ENCODE results near the gene RNF214. TPM values are rescaled to one million over a fixed set of nuclear protein-coding genes. Genes with fewer than 3 reads are reported as not detected.

RNF214 gene
- total RNA-seq, 2 donors from 2014 or later = 10.2 to 12.5 TPM

DNA sequence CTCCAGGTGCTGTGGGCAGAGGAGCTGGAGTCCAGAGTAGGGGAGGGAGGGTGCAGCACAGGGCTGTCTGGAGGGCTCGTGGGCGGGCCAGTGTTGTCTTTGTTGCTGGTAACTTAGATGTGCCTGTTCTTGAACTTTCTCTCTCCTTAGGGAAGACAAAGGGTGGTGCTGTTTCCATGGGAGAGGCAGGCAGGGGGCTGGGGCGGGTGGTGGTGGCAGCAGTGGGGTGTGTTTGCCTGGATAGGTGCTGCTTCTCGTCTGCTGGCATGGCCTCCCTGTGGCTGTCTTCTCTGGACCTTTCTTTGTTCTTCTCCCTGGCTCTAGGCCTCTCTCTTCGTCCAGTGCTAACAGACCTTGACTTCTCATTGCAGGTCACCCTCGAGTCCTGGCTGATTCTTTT is 45.5 kb upstream of the RNF214 start:
- TF ChIP-seq POLR2A (IDR thresholded peaks at IDR 0.05) = no peak
- TF ChIP-seq, protein P1, sequence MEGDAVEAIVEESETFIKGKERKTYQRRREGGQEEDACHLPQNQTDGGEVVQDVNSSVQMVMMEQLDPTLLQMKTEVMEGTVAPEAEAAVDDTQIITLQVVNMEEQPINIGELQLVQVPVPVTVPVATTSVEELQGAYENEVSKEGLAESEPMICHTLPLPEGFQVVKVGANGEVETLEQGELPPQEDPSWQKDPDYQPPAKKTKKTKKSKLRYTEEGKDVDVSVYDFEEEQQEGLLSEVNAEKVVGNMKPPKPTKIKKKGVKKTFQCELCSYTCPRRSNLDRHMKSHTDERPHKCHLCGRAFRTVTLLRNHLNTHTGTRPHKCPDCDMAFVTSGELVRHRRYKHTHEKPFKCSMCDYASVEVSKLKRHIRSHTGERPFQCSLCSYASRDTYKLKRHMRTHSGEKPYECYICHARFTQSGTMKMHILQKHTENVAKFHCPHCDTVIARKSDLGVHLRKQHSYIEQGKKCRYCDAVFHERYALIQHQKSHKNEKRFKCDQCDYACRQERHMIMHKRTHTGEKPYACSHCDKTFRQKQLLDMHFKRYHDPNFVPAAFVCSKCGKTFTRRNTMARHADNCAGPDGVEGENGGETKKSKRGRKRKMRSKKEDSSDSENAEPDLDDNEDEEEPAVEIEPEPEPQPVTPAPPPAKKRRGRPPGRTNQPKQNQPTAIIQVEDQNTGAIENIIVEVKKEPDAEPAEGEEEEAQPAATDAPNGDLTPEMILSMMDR (IDR thresholded peaks at IDR 0.05) = no peak
- peaks cover 57% of the 10 kb centered on the region for H3K4me1 ChIP-seq
- no peaks in the 10 kb centered on the region for H3K9me3 ChIP-seq
- ATAC-seq (no peak), DNase-seq (peak in 3 of 4 donors; percentile 2 to 11 (median 7))
- H3K36me3 ChIP-seq (replicated peaks in 1 of 2; ENCODE audit: insufficient read depth in 1 of 2, low read depth in 2 of 2) = peaks cover 0 to 21% of the 10 kb centered on the region in 2 donors
- intact Hi-C loops (cut with DNase I) = no loop called here
- 38 to 74% methylated on average over 6 of the region's 6 CpGs for WGBS, 2 donors
- no peaks in the 10 kb centered on the region for H3K27me3 ChIP-seq
- no peak overlapping the region for H3K4me3 ChIP-seq
- peak overlapping the region in 3 of 4 donors; percentile 19 to 81 (median 34) for H3K27ac ChIP-seq

- no peaks in the 10 kb centered on the region for H3K27me3 ChIP-seq
- ATAC-seq (no peak), DNase-seq (peak in 1 of 4 donors; percentile 2)
- peaks cover 54% of the 10 kb centered on the region for H3K4me1 ChIP-seq
- H3K9me3 ChIP-seq = no peaks in the 10 kb centered on the region
- 62 to 64% methylated on average over 9 to 13 of the region's 13 CpGs for WGBS, 2 donors
- no peak overlapping the region for H3K4me3 ChIP-seq
- H3K27ac ChIP-seq = peak overlapping the region in 3 of 4 donors; percentile 19 to 81 (median 21)
- no peak for TF ChIP-seq POLR2A (IDR thresholded peaks at IDR 0.05)
- TF ChIP-seq, protein P1 (IDR thresholded peaks at IDR 0.05) = no peak
- peaks cover 0 to 25% of the 10 kb centered on the region in 2 donors for H3K36me3 ChIP-seq (replicated peaks in 1 of 2; ENCODE audit: insufficient read depth in 1 of 2, low read depth in 2 of 2)
- intact Hi-C loops (cut with DNase I) = no loop called here
These were observed 45.1 kb upstream of the RNF214 start for GRCh38 chr11:117187428-117187798.

- H3K9me3 ChIP-seq = no peaks in the 10 kb centered on the region
- H3K4me1 ChIP-seq = peaks cover 49% of the 10 kb centered on the region
- H3K36me3 ChIP-seq (replicated peaks in 1 of 2; ENCODE audit: insufficient read depth in 1 of 2, low read depth in 2 of 2) = peaks cover 0 to 25% of the 10 kb centered on the region in 2 donors
- peak overlapping the region in 3 of 4 donors; percentile 21 to 81 (median 22) for H3K27ac ChIP-seq
- no peak for TF ChIP-seq POLR2A (IDR thresholded peaks at IDR 0.05)
- TF ChIP-seq, protein P1 (IDR thresholded peaks at IDR 0.05) = no peak
- intact Hi-C loops (cut with DNase I) = no loop called here
- DNase-seq = peak in 3 of 4 donors; percentile 15 to 45 (median 43)
- H3K27me3 ChIP-seq = no peaks in the 10 kb centered on the region
- WGBS, 2 donors = 51 to 82% methylated on average over 16 of the region's 16 CpGs
- no peak for ATAC-seq
- no peak overlapping the region for H3K4me3 ChIP-seq
These were observed 44.5 kb upstream of the RNF214 start for GRCh38 chr11:117187799-117188481.

- Histone ChIP-seq H3K4me3 (no peak overlapping the region), H3K4me1 (peaks cover 43% of the 10 kb centered on the region), H3K27me3 (no peaks in the 10 kb centered on the region), H3K27ac (peak overlapping the region in 1 of 4 donors; percentile 81), H3K36me3 (replicated peaks in 1 of 2; ENCODE audit: insufficient read depth in 1 of 2, low read depth in 2 of 2) (peaks cover 0 to 27% of the 10 kb centered on the region in 2 donors), H3K9me3 (no peaks in the 10 kb centered on the region)
- ATAC-seq = no peak
- WGBS, 2 donors = 75 to 84% methylated on average over 9 to 20 of the region's 20 CpGs
- TF ChIP-seq POLR2A (IDR thresholded peaks at IDR 0.05) = no peak
- TF ChIP-seq, protein P1 (IDR thresholded peaks at IDR 0.05) = no peak
- DNase-seq = peak in 2 of 4 donors; percentile 11 to 13
- intact Hi-C loops (cut with DNase I) = no loop called here
These were observed 43.8 kb upstream of the RNF214 start for GRCh38 chr11:117188620-117189081.

Data from body of pancreas (tissue), 4 donors.